GM21717 (cell line): ENCODE measurements around the gene MAML3.

Source experiments
- ATAC-seq: cut with Tn5 transposase; IDR thresholded peaks from one replicate; pipeline ENCODE4 v1.9.1; 2021; ENCODE audit warnings: mild to moderate bottlenecking, moderate library complexity; ENCODE audit not compliant: unreplicated experiment

MAML3 gene

DNA sequence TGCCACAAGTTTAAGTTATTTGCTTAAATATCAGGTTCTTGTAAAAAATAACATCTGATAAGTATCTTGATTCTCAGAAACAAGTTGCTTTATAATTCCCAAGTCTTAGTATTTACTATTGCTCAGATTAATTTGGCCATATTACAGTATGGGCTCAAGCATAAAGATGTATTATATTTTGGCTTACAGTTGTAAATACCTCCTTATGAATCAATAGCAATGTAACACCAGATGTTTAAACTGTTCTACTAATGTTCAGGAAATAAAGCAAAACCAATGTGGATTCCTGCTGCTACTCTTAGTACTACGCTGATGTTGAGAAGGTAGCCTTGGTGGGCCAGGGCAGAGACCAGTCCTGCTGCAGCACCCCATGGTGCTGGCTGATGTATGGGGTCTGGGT, 385.6 kb downstream of the MAML3 start:
- no peak for ATAC-seq

DNA sequence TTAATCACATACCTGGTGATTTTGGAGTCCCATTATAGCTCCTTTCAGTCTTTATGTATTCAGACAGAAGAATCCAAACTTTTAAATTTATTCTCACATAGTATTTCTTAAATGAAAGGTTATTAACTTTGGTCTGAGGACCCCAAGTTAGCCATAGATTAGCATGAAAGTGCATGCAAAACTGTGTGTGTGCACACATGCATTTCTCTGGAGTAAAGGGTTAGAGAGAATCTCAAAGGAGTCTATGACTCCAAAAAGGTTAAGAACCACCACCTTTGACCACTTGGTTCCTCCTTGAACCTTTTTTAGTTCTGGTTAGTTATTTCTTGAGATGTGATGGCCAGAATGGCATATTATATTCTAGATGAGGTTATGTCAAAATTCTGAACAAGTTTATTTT, 386.4 kb downstream of the MAML3 start:
- ATAC-seq, result no peak

DNA sequence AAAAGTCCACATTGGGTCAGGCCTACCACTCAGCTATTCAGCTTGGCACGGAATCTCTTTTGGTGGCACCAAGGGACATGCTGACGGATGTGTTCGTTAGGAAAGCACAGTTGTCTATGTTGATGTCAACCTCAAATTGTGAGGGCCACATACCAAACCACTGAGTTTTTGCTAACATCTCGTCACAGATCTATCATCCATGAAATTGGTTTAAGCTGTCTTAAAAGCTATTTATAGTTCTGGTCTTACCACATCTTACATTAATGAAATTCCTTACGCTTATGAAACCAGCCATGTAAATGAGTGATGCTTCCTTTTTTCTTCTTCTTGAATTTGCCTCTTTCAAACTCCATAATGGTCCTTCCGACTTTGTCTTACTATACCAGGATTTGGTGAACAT, 386.8 kb downstream of the MAML3 start:
- no peak for ATAC-seq

DNA sequence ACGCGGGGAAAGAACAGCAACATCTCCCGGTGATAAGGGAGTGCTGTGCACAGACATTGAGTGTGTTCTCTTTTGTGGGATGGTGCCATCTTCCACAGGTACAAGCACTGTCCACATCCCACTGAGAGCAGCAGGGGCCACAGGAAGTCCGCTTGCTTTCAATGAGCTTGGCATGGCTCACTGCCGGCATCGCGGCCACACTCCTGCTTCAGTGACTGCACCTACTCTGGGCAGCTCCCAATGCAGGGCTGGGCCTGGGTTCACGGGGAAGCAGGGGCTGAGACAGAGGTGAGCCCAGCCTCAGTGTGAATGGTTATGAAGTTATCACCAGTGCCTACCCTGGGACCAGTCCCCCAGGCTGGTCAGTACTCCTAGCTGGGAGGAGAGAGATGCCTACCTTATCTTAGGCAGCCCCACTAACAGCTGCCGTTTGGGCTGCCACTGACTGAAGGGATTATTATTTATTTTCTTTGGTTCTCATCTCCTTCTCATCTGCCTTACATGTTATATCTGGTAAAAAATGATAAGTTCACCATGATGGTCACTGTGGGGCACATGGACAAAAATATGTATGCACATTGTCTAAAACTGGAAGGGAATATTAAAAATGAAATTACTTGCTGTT, 389.2 kb downstream of the MAML3 start:
- ATAC-seq, result no peak

DNA sequence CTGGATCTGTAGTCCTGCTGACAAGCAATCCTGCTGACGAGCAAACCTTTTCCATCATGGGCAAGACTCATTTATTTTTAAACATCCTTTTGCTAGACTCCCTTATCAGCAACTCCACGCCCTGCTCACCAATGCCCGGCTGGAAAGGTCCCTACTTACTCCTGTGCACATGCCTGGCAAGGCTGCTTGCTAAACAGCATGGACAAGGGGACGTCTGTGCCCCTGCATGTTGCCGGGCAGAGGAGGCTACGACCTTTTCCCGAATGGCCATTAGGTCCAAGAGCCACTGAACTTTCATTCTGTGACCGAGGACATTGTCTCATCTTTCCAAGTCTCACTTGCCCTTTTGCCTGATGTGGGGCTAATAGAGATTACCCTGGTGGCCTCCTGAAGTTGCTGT, 389.8 kb downstream of the MAML3 start:
- ATAC-seq, result no peak

DNA sequence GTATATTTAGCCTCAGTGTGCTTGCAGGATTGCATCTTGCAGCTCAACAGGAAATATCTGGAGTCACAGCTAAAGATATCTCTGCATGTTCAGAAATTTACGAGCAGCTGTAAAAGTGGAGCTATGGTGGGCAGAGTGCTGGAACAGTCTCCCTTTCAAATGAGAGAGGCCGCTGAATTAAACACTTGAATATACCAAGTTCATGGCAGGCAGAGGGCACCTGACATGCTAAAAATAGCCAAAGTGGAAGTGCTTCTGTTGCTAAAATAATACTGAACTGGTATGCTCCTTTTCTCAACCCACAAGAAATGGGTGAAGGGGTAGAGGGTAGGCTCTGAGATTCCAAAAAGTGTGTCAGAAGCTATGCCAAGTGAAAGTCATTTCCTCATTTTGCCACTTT, 390.3 kb downstream of the MAML3 start:
- ATAC-seq, result no peak

DNA sequence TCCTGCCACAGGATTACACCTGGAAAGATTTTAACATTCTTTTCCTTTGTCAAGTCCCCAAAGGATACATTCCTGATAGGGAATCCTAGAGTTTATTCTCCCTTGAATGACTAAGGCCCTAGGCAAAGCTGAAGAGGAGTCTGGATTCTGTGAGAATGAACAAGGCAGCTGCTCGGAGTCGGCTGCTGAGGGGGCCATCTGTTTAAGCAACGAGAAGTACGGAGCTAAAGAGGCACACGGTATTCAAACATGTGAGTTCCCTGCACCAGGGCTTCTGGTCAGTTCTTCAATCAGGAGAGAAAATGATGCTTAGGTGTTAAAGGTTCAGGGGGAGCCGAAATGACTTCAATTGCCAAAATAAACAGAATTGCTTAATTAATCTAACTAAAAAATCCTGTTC, 390.8 kb downstream of the MAML3 start:
- no peak for ATAC-seq

DNA sequence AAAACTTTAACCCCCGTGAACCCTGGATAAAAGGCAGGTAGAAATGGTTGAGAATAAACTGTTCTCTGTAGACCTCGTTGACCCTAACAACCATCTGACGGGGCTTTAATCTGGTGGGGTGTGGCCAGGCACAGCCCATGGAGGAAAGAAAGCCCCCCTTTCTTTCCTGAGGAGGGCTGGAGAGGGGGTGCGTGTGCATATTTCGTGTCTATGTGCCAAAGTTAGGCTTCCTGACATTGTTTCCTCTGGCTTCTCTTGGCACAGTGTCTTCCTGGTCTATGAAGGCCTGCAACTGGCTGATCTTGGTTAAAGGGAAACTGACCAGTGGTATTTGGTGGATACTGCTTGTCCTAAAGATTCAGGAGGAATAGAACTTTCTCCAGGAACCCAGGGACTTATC, 391.3 kb downstream of the MAML3 start:
- ATAC-seq, result no peak

DNA sequence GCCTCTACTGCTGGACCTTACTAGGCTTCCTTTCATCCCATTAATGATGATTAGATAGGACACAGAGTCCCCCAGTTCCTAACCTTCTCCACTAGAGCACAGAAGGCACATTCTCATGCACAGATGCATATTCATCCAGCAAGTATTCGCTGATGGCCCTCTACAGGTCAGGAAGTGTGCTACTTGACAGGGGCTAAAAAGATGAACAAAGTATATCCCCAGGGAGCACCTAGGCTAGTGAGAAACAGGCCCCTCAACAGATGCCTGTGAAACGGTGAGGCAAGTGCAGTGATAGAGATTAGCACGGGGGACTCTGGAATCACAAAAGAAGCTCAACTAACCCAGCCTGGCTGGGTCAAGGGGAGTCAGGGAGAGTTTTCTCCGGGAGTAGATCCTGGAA, 392.5 kb downstream of the MAML3 start:
- ATAC-seq, result no peak

DNA sequence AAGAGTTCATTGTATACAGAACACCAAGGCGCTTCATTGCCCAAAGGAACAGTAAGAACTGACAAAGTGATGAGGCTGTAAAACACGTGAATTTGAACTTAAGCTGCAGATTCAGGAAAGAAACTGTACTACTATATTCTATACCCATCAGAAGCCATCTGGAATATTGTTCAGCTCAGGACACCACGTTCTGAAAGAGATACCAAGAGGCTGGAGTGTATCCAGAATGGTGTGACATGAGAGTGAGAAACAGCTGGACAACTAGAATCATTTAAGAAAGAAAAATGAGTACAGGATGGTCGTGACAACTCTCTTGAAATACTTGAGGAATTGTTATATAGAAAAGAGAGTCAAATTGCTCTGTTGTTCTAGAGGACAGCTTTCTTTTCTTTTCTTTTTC, 393.4 kb downstream of the MAML3 start:
- no peak for ATAC-seq

DNA sequence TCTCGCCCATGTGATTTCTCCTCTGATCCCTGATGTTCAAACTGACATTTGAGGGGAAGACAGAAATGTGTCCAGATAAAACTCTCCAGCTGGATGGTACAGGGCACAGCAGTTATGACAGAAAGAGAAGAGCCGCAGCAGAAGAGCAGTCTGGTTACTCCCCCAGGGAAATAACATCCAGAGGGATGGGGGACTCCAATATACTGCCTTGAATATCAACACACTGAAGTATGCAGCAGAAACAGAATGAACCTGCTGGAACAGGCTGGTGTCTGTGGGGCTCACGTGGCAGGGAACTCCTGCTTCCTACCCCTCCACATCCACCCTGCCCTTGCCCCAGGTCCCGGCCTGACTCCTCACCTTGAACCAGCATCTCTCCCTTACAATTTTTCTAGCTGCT, 394.9 kb downstream of the MAML3 start:
- no peak for ATAC-seq

DNA sequence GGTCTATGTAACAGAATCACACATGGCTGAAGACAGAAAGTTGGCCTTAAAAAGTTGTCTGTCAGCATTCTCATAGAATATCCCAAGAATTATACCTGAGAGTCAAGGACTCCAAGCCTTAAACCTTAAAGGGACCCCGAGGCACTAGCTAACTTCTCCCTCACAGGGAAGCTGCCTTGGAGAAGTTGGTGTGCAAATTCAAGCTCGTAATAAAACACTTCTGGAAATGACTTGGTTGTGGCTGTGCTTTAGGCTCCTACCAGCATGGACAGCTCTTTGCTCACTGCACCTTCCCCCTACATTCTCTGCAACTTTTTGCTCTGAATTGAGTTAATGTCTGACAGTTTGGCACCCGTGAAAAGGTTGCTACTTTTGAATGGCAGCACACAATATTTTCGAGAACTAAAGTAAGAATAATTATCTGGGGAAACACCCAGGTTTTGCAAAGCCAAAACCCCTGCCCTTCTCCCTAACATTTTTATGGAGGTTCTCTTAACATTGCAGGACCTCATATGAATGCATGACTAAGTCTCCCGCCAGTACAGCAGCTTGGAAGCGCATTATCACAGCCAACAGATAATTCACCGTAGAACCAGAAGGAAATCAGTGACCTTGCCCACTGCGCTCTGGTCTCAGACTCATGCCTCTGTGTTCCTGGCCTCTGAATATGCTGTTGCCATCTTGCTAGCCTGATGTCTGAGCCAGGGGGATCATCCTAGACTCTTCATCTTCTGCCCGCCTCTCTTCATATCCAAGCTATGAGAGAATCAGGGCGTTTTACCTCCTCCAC, 397.4 kb downstream of the MAML3 start:
- no peak for ATAC-seq

DNA sequence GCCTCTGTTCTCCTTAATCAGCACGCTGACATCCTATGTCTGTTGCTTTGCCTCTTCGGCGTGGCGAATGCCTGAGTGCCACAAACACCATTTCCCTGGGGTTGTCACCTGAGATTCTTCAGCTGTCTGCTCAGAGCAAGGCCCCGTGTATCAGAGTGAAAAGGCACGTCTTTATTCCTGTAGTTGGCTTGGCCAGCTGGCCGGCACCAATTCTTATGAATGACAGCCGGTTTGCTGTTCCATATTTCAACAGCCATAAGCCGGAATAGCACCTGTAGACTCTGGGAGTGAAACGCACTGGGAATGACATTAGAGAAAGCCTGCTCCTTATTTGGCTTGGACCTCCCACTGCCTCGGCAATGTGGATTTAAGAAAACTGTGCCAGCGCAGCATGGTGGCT, 399.0 kb downstream of the MAML3 start:
- ATAC-seq, result no peak

DNA sequence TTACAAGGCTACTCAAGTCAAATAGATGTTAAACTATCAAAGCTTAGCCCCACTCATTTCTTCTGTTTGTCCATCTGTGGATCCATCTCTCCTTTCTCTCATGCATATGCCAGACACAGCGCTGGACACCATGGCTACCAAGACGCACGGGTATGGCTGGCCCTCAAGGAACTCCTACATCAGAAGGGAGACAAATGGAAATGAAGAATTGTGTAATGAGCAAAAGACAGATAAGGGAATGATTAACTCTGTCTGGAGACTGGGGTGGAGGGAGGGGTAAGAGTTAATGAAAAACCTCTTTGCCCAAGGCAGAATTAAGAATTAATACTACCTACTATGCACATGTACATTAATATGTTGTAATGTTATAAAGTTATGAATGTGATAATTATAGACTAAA, 400.3 kb downstream of the MAML3 start:
- ATAC-seq, result no peak

DNA sequence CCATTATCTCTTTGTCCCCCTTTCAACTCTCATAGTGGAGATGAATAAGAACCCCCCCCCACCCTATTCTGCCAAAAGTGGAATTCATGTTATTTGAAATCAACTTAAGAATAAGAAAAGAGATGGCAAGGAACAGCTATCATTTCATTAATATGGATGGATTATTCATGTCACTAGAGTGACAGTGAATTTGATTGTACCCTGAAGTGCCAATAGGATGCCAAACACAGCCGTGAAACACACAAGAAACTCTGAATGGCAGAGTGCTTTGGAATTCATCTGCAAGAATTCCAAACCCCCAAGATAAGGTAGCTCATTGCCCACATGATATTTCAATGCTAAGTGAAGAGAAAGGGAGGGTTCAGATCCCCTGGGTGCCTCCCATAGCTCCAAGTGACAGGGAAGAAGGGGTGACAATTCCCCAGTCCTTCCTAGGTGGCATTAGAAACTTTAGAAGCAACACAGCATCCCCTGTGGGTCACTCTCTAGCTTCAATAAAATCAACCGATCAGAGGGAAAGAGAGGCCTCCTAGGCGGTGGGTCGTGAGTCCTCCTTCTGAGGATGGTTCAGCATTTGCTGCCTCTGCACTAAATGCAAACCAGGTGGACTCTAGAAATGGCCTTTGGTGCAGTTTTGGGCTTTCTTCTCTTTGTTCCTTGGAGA, 404.0 kb downstream of the MAML3 start:
- no peak for ATAC-seq

DNA sequence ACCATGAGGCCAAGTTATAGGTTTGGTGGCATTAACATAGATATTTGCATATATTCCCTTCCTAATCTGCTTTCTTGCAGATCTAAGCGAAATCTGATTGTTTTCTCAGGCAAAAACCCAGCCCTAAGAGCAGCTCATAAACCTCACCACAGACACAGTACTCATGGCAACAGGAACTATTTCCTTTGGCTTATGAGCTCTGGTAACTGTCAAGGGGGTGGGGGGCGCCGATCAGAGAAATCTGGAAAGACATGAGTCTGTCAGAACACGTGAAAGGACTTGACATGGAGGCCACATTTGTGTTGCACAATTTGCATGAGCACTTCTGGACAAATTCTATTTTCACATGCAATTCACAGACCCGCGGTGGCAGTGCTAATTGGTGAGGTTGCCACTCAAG, 404.6 kb downstream of the MAML3 start:
- no peak for ATAC-seq

DNA sequence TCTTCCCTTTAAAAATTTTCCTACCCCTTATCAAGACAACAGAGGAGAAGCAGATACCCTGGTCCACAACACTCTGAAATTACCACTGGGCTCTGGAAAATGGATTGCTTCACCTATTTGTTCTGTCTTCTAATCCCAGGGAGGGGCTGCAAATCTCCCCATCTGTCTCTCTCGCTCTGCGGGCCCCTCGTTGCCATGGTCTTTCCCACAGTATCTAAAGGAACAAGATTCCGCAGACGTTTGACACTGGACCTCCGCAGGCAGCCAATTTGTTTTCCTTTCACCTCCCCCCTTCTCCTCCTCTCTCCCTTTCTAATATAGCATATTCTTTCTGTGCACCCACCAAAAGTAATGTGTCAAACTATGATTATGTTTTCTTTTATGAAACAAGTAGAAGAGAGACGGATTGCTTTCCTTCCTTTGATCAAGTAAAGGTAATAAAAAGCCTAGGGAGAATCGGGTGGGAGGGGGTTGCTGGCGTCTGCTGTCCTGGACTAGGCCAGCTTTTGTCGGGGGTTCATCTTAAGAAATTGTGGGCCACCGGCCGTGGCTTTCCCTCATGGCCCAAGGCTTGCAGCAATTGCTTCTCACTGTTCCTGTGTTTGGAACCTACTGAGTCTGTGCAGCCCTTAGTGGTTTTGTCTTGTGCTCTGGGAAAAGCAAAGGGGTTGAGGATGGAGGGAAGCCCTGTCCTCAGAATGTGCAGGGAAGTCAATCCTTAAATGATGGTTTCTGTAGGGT, 407.4 kb downstream of the MAML3 start:
- ATAC-seq, result no peak

DNA sequence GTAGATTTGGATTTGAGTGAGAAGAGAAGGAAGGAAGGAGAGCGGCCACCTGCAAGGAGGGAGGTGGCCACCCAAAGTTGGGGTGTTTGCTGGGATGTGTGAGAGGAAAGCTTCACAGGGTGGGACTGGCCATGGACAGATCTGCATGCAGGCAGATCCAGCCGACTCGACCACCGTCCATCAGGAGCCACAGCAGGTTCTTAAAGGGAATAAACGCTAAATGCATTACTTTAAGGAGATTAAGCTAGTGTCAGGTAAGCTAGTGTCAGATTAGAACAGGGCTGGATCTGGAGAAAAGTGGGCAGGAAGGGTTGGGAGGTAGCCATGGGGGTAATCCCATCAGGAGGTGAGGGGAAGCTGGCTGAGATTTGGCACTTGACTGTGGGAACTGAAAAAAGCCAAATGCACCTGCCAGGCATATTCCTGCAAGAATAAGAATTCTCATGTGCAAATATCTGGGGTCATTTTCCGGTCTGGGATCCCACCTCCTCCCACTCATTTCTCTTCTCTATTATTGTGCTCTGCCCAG, 408.8 kb downstream of the MAML3 start:
- no peak for ATAC-seq

DNA sequence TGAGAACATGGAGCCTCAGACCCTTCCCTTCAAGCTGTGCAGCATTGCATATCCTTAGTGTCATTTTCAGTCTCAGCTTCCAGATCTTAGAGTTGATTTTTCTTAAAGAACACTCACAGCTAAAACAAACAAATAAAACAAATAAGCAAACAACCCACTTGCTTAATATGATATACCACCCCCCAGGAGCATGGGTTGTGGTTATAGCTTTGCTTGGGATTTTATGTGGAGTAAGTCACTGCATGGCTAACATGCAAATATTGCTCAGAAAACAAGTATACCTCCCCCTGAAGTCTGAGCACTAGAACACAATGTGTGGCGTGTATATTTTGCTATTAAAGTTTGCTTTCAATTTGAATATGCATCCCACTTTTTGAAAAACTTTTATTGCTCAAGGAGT, 409.8 kb downstream of the MAML3 start:
- ATAC-seq, result no peak

DNA sequence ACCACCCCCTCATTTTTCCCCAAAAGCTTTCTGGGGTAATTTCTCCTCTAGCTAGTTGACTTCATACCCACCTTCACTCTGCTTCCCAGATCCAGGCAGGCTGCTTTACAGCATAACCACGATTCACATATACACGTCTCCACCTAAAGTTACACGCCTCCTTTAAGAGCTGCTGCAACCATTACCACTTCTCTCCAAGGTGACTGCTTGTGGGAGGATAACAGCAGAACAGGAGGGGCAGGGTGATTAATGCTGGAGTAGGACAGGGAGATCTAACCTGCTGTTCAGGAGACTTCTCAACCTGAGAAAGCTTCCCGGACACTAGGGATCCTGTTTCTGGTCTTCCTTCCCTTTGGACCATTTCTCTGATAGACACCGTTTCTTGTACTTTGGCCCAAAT, 411.0 kb downstream of the MAML3 start:
- ATAC-seq, result no peak

DNA sequence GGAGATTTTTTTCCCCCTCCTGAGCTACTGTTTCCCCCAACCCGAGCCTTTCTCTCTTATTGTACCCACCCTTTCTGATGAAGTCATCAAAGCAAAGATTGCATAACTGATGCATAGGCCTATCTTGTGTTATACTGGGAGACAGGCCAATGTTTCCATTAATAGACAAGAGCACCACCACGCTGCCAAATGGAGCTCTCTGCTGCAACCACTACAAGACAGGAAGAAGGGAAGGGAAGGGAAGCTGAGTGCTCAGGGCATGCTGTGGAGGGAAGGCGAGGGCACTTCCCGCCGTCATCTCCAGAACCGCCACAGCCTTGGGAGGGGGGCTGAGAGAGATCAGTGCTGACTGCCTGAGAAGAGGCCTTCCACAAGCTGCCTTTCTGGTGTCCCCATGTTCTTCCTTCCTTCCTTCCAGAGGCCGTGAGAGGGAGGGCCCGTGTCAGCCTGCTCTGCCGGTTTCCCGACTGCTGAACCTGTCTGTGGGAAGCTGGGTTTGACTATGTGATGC, 413.4 kb downstream of the MAML3 start:
- no peak for ATAC-seq
